ENCODE results near the gene NTSR1.

- TF ChIP-seq EZH2 (IDR thresholded peaks at IDR 0.05) (no peak), EZH2phosphoT487 (IDR thresholded peaks at IDR 0.05) (no peak)
These were observed 31.0 kb upstream of the NTSR1 start for GRCh38 chr20:62677678-62678077.

Data from neural progenitor cell (in vitro differentiated cells).